Mucosa of descending colon (tissue), 3 donors: ENCODE measurements around the gene COL15A1. TPM values are rescaled to one million over a fixed set of nuclear protein-coding genes. Genes with fewer than 3 reads are reported as not detected.

Experiments used
- ATAC-seq: fragments of 200-7000 bp; cut with Tn5 transposase; one replicate; pipeline ENCODE4 v1.9.1; 2020; ENCODE audit warnings: mild to moderate bottlenecking, moderate library complexity
- DNase-seq, 3 donors: peaks; one replicate each; pipeline ENCODE4 v3.0.0-alpha.2; 2020
- H3K36me3 ChIP-seq: fragments of 200-600 bp; one replicate; pipeline ENCODE4 v1.8.0; 2021; ENCODE audit warnings: low read depth, mild to moderate bottlenecking
- H3K4me1 ChIP-seq: fragments of 200-600 bp; one replicate; pipeline ENCODE4 v1.8.0; 2021; ENCODE audit warnings: low read depth, mild to moderate bottlenecking
- H3K4me3 ChIP-seq: fragments of 200-600 bp; one replicate; pipeline ENCODE4 v1.8.0; 2021; ENCODE audit warnings: mild to moderate bottlenecking
- H3K9me3 ChIP-seq: fragments of 200-600 bp; one replicate; pipeline ENCODE4 v1.8.0; 2021; ENCODE audit warnings: mild to moderate bottlenecking
- intact Hi-C, 2 donors: fragments of 100-400 bp; cut with DNase I in 1 of 2; cut with micrococcal nuclease in 1 of 2; formaldehyde crosslinking; loops; one replicate each; pipeline versions ENCODE4 v1.11.0 to v1.11.1; 2022; cut with DNase I, micrococcal nuclease
- total RNA-seq, 3 donors: library from RNA; stranded (reverse); fragmentation: NEBNext Ultra II Directional in 2 of 3; extraction: Animal tissue kit (Norgen Biotek cat#: 25700) in 2 of 3; gene quantifications; one replicate each; pipeline versions ENCODE4 v1.2.1 to v1.2.4, GENCODE V29; 2021 to 2023
- TF ChIP-seq, protein P1 (sequence below): fragments of 200-600 bp; IDR thresholded peaks from one replicate; pipeline ENCODE4 v1.8.0; 2022; ENCODE audit warnings: antibody characterized with exemption, mild to moderate bottlenecking
- donor health status: DM: no; HTN: no; CAD: no; lungs with moderate emphysema.
- donor health status: DM: no; HTN: no; CAD: no.
- donor health status: DM: no; HTN: yes; CAD: no.

The COL15A1 gene
- total RNA-seq, 3 donors from 2014 or later = 4.2 to 43.4 (median 11.2) TPM

DNA sequence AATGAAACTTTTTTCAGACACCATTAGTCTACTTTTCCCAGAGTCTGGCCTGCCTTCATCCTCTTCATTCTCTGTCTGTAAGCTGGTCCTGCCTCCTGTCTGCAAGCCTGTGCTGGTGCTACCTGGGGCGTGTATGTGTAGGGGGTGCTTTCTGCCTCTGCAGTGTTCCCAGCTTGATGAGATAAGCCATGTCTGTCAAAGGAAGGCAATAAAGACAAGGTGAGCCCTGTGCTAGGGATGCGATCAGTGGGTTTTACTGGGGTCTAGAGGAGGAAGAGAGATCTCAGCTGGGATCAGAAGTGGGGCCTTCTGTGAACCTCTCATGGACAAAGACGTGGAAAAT lies 83.2 kb downstream of the COL15A1 start:
- intact Hi-C loops = no loop called here
- no peaks in the 10 kb centered on the region for H3K36me3 ChIP-seq
- no peaks in the 10 kb centered on the region for H3K4me1 ChIP-seq
- DNase-seq (no peak), ATAC-seq (no peak)
- no peaks in the 10 kb centered on the region for H3K9me3 ChIP-seq
- H3K4me3 ChIP-seq = no peak overlapping the region
- TF ChIP-seq, protein P1, sequence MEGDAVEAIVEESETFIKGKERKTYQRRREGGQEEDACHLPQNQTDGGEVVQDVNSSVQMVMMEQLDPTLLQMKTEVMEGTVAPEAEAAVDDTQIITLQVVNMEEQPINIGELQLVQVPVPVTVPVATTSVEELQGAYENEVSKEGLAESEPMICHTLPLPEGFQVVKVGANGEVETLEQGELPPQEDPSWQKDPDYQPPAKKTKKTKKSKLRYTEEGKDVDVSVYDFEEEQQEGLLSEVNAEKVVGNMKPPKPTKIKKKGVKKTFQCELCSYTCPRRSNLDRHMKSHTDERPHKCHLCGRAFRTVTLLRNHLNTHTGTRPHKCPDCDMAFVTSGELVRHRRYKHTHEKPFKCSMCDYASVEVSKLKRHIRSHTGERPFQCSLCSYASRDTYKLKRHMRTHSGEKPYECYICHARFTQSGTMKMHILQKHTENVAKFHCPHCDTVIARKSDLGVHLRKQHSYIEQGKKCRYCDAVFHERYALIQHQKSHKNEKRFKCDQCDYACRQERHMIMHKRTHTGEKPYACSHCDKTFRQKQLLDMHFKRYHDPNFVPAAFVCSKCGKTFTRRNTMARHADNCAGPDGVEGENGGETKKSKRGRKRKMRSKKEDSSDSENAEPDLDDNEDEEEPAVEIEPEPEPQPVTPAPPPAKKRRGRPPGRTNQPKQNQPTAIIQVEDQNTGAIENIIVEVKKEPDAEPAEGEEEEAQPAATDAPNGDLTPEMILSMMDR = no peak

DNA sequence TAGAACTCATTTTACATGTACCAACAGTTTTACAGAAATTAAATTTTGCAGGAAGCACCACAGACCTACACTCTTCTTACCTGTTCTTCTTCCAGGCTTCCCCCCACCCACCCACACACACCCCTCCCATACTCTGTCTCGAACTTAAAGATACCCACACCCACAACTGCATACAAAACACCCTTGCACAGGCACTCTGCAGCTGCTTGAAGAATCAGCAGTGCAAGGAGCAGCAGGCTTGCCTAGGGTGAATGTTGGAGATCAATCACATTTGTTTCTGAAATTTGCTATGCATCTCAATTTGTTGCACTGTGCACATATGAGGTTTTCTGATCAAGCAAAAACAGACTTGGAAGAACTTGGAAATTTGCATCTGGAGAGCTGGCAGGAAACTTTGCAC lies 83.7 kb downstream of the COL15A1 start:
- Histone ChIP-seq H3K9me3 (no peaks in the 10 kb centered on the region), H3K36me3 (no peaks in the 10 kb centered on the region), H3K4me3 (no peak overlapping the region), H3K4me1 (no peaks in the 10 kb centered on the region)
- intact Hi-C loops = no loop called here
- no peak for ATAC-seq
- TF ChIP-seq, protein P1 = no peak
- no peak for DNase-seq

DNA sequence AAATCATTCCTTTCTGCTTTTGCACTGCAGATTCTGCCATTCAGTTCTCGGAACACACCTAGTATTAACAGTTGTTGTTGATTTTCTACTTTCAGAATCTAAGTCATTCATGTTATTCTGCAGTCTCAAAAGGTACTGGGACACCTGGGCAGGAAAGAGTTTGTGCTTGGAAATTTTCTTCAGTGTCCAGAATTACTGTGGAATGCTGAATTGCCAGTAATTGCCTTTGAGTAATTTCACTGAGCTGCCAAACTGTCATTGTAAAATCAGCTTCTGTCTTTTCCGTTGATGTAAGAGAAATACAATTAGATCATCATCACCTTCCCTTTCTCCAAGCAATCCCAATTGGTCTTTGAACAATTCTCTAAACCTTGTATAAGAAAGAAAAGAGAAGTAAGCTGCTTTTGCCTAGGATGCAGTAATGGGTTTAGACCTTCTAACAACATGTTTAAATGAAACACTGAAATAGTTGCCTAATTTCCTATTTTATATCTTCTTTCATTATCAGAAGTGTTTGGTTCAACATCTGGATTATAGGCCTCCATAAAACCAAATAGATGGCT lies 85.5 kb downstream of the COL15A1 start:
- no peaks in the 10 kb centered on the region for H3K36me3 ChIP-seq
- no peaks in the 10 kb centered on the region for H3K9me3 ChIP-seq
- intact Hi-C loops = no loop called here
- TF ChIP-seq, protein P1 = no peak
- H3K4me3 ChIP-seq = no peak overlapping the region
- no peak for DNase-seq
- H3K4me1 ChIP-seq = no peaks in the 10 kb centered on the region
- no peak for ATAC-seq

DNA sequence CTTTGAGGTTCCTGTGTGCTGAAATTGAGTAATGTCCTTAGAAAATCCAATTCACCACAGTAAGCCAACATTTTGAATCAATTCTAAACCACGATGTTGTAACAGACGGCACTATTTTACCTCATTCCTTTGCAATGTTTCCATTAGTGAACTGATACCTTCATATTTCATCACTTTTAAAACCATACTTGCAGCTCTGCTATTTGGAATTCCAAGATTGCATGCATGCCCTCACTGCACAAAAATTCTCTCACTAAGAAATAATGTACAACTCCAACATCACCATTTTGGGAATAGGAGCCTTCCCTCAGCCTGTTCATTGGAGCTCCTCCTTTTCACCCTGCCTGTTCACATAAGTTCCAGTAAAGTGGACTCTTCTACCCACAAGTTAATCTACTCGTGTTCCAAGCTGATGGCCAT lies 86.4 kb downstream of the COL15A1 start:
- no peaks in the 10 kb centered on the region for H3K4me1 ChIP-seq
- ATAC-seq (no peak), DNase-seq (no peak)
- intact Hi-C loops = no loop called here
- H3K36me3 ChIP-seq = no peaks in the 10 kb centered on the region
- H3K9me3 ChIP-seq = no peaks in the 10 kb centered on the region
- H3K4me3 ChIP-seq = no peak overlapping the region
- TF ChIP-seq, protein P1 = no peak

DNA sequence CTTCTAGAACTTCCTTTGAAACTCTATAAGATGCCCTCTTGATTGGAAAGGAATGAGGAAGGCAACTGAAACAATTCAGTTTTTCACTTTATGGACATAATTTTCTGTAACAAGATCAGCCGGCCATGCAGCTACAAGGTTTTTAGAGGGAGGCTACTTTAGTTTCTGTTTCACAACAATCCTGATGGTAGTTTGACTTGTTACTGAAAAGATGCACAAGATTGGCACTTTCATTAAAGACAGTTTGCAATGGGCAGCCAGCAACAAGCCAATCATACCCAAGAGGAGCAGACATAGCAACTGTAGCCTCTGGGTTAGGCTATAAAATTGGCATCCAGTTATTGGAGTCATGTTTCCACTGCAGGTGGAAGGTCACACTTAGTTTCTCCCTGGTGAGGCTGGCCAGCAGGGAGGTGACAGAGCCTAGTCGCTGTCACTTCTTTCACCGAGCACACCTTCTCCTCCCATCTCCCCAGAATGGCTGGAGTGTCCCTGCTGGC lies 87.0 kb downstream of the COL15A1 start:
- Histone ChIP-seq H3K36me3 (no peaks in the 10 kb centered on the region), H3K9me3 (no peaks in the 10 kb centered on the region), H3K4me1 (no peaks in the 10 kb centered on the region), H3K4me3 (no peak overlapping the region)
- ATAC-seq (no peak), DNase-seq (no peak)
- TF ChIP-seq, protein P1 = no peak
- intact Hi-C loops = no loop called here

DNA sequence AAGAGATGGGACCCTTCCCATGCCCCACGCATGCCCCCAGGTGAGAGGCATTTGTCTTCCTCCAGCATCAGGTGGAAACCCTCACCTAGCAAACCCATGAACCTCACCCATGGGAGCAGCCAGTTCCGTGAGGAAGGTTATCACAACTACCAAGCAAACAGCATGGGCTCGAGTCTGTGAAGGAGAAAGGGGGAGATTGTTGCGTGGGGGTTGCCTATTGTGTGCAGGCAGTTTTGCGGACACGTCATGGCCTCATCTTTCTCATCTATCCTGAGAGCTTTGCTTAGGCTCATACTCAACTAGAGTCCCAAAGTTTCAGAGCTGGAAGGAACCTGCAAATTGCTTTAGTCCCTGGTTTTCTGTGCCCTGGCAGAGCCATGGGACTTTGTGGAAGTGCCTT lies 87.6 kb downstream of the COL15A1 start:
- Histone ChIP-seq H3K4me3 (no peak overlapping the region), H3K36me3 (no peaks in the 10 kb centered on the region), H3K4me1 (no peaks in the 10 kb centered on the region), H3K9me3 (no peaks in the 10 kb centered on the region)
- ATAC-seq (no peak), DNase-seq (no peak)
- TF ChIP-seq, protein P1 = no peak
- intact Hi-C loops = no loop called here
